ENCODE measurements around the gene TGFBR3.

DNA sequence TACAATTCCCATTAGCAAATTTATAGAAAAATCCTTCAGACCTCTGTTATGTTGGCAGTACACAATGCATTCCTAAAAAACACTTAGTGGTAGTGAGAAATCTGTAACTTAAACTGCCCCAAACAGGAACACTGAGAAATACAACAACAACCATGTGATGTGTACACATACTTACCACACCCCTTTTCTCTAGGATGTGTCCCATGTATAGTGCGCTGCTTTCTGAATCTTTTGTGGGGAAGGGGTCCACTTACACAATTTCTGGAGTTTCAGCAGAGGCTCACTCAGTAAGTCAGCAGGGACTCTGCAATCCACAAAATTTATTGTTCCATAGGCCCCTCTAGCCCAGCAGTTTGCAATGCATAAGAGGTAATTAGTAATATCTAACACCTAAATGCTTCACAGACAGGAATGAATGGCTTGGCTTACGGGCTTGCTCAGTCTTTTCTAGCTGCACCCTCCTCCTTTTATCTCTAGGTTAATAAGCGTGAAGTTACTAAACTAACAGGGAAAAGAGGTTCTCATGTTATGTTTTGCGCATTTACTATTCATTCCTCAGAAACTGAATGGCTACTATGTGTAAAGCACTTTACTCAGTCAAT, 115.2 kb downstream of the TGFBR3 start:
- TF ChIP-seq, protein P1, sequence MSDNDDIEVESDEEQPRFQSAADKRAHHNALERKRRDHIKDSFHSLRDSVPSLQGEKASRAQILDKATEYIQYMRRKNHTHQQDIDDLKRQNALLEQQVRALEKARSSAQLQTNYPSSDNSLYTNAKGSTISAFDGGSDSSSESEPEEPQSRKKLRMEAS (IDR thresholded peaks at IDR 0.05) = no peak
- TF ChIP-seq, protein P2, sequence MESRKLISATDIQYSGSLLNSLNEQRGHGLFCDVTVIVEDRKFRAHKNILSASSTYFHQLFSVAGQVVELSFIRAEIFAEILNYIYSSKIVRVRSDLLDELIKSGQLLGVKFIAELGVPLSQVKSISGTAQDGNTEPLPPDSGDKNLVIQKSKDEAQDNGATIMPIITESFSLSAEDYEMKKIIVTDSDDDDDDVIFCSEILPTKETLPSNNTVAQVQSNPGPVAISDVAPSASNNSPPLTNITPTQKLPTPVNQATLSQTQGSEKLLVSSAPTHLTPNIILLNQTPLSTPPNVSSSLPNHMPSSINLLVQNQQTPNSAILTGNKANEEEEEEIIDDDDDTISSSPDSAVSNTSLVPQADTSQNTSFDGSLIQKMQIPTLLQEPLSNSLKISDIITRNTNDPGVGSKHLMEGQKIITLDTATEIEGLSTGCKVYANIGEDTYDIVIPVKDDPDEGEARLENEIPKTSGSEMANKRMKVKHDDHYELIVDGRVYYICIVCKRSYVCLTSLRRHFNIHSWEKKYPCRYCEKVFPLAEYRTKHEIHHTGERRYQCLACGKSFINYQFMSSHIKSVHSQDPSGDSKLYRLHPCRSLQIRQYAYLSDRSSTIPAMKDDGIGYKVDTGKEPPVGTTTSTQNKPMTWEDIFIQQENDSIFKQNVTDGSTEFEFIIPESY (CRISPR knock-in tag; IDR thresholded peaks at IDR 0.05) = no peak
- no peak for TF ChIP-seq NR2C2 (CRISPR knock-in tag; IDR thresholded peaks at IDR 0.05; ENCODE audit: borderline replicate concordance)
